ENCODE results near the gene APP.

APP gene

DNA sequence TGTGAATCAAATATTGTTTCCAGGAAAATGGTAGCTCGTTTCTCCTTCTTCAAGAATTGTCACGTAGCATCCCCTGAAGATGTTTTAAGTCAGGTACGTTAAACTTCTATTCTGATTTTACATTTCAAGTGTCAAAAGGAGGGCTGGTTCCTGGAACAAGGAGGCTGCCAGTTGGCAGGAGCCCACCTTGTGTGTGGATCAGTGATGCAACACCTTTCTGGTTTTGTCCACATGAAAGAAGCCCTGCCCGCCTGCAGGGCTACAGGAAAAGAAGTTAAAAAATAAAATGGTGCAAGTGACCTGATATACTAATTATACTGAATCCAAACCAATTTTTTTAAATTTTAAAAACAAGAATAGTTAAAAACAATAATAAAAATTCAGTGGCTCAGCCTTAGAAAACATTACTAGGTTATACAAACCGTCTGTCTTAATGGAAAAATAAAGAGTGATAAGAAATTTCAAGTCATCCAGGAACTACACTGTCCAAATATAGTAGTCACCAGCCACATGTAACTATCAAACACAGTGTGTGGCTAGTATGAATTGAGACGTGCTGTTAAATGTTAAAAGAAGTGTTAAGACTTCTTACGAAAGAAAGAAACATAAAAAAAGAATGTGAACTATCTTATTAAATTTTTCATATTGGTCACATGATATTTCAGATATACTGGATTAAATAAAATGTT, 123.1 kb downstream of the APP start:
- TF ChIP-seq, protein P1, sequence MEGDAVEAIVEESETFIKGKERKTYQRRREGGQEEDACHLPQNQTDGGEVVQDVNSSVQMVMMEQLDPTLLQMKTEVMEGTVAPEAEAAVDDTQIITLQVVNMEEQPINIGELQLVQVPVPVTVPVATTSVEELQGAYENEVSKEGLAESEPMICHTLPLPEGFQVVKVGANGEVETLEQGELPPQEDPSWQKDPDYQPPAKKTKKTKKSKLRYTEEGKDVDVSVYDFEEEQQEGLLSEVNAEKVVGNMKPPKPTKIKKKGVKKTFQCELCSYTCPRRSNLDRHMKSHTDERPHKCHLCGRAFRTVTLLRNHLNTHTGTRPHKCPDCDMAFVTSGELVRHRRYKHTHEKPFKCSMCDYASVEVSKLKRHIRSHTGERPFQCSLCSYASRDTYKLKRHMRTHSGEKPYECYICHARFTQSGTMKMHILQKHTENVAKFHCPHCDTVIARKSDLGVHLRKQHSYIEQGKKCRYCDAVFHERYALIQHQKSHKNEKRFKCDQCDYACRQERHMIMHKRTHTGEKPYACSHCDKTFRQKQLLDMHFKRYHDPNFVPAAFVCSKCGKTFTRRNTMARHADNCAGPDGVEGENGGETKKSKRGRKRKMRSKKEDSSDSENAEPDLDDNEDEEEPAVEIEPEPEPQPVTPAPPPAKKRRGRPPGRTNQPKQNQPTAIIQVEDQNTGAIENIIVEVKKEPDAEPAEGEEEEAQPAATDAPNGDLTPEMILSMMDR (IDR thresholded peaks at IDR 0.05; ENCODE audit: insufficient read depth, low read length, missing control alignments) = no peak
- CTCF ChIA-PET = no interaction called here
- POLR2A ChIA-PET = no interaction called here
- DNase-seq (ENCODE audit: low read depth, low spot score) = no peak
- no peak overlapping the region for H3K4me3 ChIP-seq (ENCODE audit: low read depth, low read length)

DNA sequence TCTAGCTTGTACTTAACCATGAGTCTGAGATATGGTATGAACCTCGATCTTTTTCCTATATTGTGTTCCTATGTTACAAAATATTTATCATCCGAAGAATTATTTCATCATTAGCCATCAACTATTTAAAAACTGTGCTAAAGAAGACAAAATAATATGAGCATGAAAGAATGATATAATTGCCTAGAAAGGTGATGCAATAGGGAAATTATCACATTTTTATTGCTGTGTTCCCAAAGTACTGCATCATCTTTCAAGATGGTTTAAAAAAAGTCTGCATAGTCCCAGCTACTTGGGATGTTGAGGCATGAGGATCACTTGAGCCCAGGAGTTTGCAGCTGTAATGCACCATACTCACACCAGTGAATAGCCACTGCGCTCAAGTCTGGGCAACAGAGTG, 126.7 kb downstream of the APP start:
- DNase-seq (ENCODE audit: low read depth, low spot score) = no peak
- TF ChIP-seq, protein P1 (IDR thresholded peaks at IDR 0.05; ENCODE audit: insufficient read depth, low read length, missing control alignments) = no peak
- POLR2A ChIA-PET = no interaction called here
- CTCF ChIA-PET = no interaction called here
- H3K4me3 ChIP-seq (ENCODE audit: low read depth, low read length) = no peak overlapping the region

DNA sequence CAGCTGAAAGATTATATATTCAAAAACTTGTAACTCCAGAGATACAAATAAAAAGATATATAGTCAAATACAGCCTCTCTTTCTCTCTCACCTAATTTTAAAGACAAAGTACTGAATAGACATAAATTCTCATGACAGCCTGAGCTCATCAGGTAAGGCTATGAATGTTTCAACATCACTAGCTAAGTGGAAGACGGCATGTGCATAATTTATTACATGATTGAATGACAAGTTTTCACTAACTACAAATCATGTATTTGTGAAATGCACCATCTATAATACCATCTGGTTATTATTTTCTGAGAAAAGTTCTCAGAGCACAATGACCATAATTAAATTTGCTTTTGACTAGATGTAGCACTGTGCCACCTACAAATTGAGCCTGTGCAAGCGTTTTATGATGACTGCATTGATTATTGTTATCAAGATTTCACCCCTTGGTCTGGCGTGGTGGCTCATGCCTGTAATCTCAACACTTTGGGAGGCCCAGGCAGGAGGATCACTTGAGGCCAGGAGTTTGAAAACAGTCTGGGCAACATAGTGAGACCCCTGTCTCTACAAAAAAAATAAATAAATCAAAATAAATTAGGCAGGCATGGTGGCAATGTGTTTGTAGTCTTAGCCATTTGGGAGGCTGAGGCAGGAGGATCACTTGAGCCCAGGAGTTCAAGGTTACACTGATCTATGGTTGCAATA, 128.2 kb downstream of the APP start:
- CTCF ChIA-PET = no interaction called here
- H3K4me3 ChIP-seq (ENCODE audit: low read depth, low read length) = no peak overlapping the region
- TF ChIP-seq, protein P1 (IDR thresholded peaks at IDR 0.05; ENCODE audit: insufficient read depth, low read length, missing control alignments) = no peak
- POLR2A ChIA-PET = no interaction called here
- DNase-seq (ENCODE audit: low read depth, low spot score) = no peak

DNA sequence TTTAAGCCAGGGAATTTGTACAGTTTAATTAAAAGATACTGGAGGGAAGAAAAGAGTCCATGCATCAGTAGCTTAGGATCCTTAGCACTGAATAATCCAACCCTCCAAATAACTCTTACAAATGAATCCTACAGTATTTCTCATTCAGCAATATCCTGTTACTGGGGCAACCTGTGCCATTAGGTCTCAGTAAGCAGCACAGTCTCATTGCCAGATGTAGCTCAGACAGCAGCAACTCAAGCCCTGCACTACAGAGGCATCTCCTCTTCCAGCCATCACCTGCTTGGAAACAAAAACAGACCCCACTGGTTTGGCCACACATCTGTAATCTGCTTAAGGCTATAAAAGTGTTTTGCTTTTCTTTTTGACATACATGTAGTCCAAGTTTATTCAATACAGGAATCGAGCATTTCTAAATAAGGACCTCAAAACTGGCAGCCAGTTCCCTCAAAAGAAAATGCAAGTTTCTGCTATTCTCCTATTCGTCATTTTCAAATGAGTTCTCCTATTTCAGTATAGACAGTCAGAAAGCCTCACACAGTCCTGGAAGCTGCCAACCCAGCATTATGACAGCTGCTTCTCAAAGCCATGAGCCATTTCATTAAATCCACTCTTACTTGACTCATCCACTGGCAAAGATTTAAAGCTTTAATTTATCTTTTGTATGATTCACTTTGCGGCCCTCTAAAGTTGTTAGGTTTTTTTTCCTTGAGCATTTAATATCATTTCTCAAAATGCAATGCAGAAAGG, 129.0 kb downstream of the APP start:
- POLR2A ChIA-PET = no interaction called here
- no peak for DNase-seq (ENCODE audit: low read depth, low spot score)

DNA sequence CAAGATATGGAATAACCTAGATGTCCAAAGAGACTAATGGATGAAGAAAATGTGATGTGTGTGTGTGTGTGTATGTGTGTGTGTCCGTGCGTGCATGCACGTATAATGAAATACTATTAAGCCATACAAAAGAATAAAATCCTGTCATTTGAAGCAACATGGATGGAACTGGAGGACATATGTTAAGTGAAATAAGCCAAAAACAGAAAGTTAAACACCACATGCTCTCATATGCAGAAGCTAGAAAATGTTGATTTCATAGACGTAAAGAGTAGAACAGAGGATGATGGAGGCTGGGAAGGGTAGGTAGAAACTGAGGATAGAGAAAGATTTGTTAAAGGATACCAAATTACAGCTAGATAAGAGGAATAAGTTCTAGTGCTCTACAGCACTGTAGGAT, 133.7 kb downstream of the APP start:
- CTCF ChIA-PET = no interaction called here
- no peak overlapping the region for H3K4me3 ChIP-seq (ENCODE audit: low read depth, low read length)
- TF ChIP-seq, protein P1 (IDR thresholded peaks at IDR 0.05; ENCODE audit: insufficient read depth, low read length, missing control alignments) = no peak
- POLR2A ChIA-PET = interaction anchor here (0.6 kb wide), 1 partner anchor 1547 kb away, joined by 3 read pairs; no protein-coding TSS in a partner anchor
- no peak for DNase-seq (ENCODE audit: low read depth, low spot score)

More for the DNA sequence above, 129.0 kb downstream of the APP start:
- no peak overlapping the region for H3K4me3 ChIP-seq (ENCODE audit: low read depth, low read length)
- TF ChIP-seq, protein P1 (IDR thresholded peaks at IDR 0.05; ENCODE audit: insufficient read depth, low read length, missing control alignments) = no peak
- CTCF ChIA-PET = interaction anchor here (0.8 to 1.3 kb wide), 3 partner anchors 11 to 675 kb away, joined by 3 to 4 read pairs (median 4); no protein-coding TSS in a partner anchor

DNA sequence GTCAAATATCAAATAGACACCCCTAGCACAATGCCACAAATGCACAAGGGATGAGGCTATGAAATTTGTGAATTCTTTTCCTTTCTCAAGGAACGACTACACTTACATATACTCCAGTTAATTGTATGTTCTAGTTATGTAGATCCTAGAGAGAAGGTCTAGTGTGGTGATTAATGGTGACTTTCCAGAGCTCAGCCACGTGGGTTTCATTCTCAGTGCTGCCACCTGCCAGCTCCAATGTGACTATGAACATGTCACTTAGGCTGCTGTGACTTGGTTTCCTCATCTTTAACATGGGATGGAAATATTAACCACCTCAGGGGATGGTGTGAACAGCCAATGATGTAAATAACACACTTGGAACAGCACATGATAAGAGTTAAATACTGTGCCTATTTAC, 138.3 kb downstream of the APP start:
- ChIA-PET CTCF (interaction anchor here (0.8 to 1.0 kb wide), 2 partner anchors 13 to 17 kb away, joined by 3 read pairs; no protein-coding TSS in a partner anchor), POLR2A (no interaction called here)
- no peak overlapping the region for H3K4me3 ChIP-seq (ENCODE audit: low read depth, low read length)
- TF ChIP-seq, protein P1 (IDR thresholded peaks at IDR 0.05; ENCODE audit: insufficient read depth, low read length, missing control alignments) = no peak
- no peak for DNase-seq (ENCODE audit: low read depth, low spot score)
